Effector memory CD4-positive, alpha-beta T cell (primary cell): ENCODE data around the gene TBC1D9.

Source experiments
- DNase-seq, 3 donors: peaks; one replicate each; pipeline ENCODE4 v3.0.0-alpha.2; 2020
- H3K27ac ChIP-seq: 2 replicates; pipeline ENCODE4 v1.7.0; 2013; ENCODE audit warnings: mild to moderate bottlenecking, low read length, moderate library complexity; ENCODE audit not compliant: insufficient read depth, poor library complexity, severe bottlenecking
- H3K27me3 ChIP-seq: replicated peaks from 2 replicates; pipeline ENCODE4 v1.7.0; 2013; ENCODE audit warnings: mild to moderate bottlenecking, low read length; ENCODE audit not compliant: insufficient read depth, control insufficient read depth, poor library complexity, severe bottlenecking
- H3K36me3 ChIP-seq: 2 replicates; pipeline ENCODE4 v1.7.0; 2013; ENCODE audit warnings: mild to moderate bottlenecking, low read length, moderate library complexity; ENCODE audit not compliant: control insufficient read depth, insufficient read depth
- H3K4me1 ChIP-seq: 2 replicates; pipeline ENCODE4 v1.7.0; 2013; ENCODE audit warnings: low read length, mild to moderate bottlenecking; ENCODE audit not compliant: control insufficient read depth, insufficient read depth, poor library complexity, severe bottlenecking
- H3K4me3 ChIP-seq: 2 replicates; pipeline ENCODE4 v1.7.0; 2013; ENCODE audit warnings: low read length, low read depth, mild to moderate bottlenecking; ENCODE audit not compliant: insufficient read depth, poor library complexity, severe bottlenecking
- H3K9me3 ChIP-seq: 2 replicates; pipeline ENCODE4 v1.7.0; 2013; ENCODE audit warnings: mild to moderate bottlenecking, low read length, moderate library complexity; ENCODE audit not compliant: control insufficient read depth

The TBC1D9 gene

DNA sequence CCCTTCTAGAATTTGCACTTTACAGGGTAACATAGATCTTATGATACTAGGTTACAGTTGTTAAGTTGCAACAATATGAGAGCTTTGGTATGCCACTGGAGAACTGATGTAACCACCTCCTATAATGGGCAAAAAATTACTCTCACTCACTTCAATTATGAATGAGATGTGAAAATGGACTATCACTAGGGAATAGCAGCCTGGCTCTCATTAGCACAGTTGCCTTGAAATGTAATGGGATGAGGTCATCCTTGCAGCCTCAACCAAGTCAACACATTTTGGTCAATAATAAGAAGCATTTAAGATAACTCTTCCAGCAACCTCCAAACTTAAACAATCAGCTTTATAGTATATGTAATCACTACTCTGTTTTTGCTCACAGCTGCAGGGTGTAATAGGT lies 69.4 kb downstream of the TBC1D9 start:
- H3K27me3 ChIP-seq: no peaks in the 10 kb centered on the region
- no peaks in the 10 kb centered on the region for H3K36me3 ChIP-seq
- H3K4me1 ChIP-seq: no peaks in the 10 kb centered on the region
- H3K9me3 ChIP-seq: no peaks in the 10 kb centered on the region
- DNase-seq: no peak
- H3K27ac ChIP-seq: no peak overlapping the region
- H3K4me3 ChIP-seq: no peak overlapping the region

DNA sequence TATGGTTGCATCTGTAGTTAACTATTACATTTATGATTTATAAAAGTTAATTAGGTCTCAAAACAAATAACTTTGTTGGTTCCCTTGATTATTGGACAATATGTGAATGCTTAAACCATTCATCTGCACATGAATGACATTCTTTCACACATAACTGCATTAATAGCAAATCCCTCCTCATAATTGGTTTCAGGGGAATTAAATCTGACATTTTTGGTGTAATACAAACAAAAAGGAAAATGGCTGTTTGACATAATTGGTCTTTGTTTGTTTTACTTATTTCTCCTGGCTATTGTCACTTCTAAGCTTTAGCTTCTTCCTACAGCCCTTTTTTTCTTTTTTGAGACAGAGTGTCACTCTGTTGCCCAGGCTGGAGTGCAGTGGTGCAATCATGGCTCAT lies 71.9 kb downstream of the TBC1D9 start:
- Histone ChIP-seq H3K36me3 (no peaks in the 10 kb centered on the region), H3K27me3 (no peaks in the 10 kb centered on the region), H3K4me3 (no peak overlapping the region), H3K27ac (no peak overlapping the region), H3K9me3 (no peaks in the 10 kb centered on the region), H3K4me1 (no peaks in the 10 kb centered on the region)
- DNase-seq: no peak

DNA sequence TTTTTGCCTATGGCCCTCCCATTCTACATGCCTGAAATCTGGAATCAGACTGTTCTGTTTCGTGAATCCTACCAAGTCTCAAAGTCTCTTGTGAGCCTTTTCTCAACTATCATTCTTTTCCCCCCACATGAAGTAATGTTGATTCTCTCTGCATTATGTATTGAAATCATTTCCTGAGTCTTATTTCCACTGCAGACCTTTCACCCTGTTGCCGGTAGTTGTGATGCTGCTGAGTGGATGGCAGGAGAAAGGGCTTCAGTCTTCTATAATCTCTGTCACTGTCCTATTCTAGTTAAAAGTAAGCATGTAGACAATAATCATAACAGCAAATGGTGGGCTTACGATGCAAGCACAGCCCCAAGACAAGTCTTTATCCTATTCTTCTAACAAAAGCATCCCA lies 75.0 kb downstream of the TBC1D9 start:
- H3K4me3 ChIP-seq: no peak overlapping the region
- no peaks in the 10 kb centered on the region for H3K4me1 ChIP-seq
- DNase-seq: no peak
- H3K36me3 ChIP-seq: no peaks in the 10 kb centered on the region
- no peak overlapping the region for H3K27ac ChIP-seq
- no peaks in the 10 kb centered on the region for H3K9me3 ChIP-seq
- H3K27me3 ChIP-seq: no peaks in the 10 kb centered on the region

DNA sequence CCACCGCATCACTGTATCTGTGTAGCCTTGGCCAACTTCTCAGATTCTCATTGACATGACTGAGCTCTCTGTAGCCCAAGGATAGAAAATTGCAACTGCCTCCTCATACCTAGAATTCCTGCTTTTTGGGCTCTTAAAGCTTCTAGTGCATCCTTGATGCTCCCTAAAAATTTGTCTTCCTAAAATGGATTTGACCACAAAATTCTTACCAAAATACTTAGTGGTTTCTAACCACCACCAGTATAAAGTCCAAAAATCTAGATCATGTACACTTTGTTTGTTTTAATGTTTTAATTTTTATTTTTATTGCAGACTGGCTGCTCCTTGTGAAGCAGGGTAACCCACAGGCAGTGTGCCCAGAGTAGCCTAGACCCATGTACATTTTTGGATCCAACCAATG lies 75.5 kb downstream of the TBC1D9 start:
- H3K27me3 ChIP-seq: no peaks in the 10 kb centered on the region
- no peak overlapping the region for H3K4me3 ChIP-seq
- no peak for DNase-seq
- no peaks in the 10 kb centered on the region for H3K9me3 ChIP-seq
- H3K27ac ChIP-seq: no peak overlapping the region
- H3K4me1 ChIP-seq: no peaks in the 10 kb centered on the region
- H3K36me3 ChIP-seq: no peaks in the 10 kb centered on the region

DNA sequence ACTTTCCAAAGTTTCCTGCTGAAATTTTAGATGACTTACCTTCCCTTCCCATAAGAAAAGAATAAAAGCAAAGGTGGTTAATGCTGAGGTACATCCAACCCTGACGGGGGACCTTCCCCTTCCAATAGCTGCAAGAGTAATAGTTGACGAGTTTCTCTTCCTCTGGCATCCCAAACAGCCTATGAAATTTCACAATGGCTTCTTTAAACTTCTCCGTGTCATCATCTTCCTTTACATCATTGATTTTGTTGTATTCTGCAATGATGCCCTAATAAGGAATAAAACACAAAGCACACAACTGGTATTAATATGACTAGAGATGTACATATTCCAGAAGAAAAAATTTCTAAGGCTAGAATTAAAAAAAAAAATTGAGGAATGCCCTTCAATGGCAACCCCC lies 76.6 kb downstream of the TBC1D9 start:
- no peaks in the 10 kb centered on the region for H3K27me3 ChIP-seq
- H3K9me3 ChIP-seq: no peaks in the 10 kb centered on the region
- H3K36me3 ChIP-seq: no peaks in the 10 kb centered on the region
- DNase-seq: no peak
- H3K4me1 ChIP-seq: no peaks in the 10 kb centered on the region
- no peak overlapping the region for H3K27ac ChIP-seq
- no peak overlapping the region for H3K4me3 ChIP-seq

DNA sequence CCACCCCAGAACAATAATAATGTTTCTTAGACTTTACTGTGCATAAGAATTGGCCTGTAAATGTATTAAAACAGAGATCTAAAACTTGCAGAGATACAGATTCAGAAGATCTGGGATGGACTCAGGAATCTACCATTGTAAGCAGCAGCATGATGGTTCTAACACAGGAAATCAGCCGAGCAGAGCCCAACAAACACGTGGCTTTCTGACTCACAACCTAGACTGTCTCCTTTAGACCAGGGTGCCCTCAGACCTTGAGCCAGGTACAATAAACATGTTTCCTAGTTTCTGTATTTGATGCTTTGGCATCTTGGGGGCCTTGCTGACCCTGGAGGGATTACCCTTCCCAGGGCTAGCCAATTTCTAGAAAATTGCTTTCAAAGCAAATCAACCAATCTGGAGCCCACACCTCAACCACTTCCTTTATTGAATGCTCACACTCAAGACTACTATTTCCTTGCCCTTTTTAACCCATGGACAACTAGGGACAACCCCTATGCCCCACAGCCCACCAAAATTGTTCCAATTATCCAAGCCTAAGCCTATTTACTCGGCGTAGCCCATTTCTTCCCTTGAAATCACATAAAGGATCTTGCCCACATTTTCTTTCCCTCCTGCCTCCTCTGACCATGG lies 80.5 kb downstream of the TBC1D9 start:
- Histone ChIP-seq H3K27ac (no peak overlapping the region), H3K4me3 (no peak overlapping the region), H3K36me3 (no peaks in the 10 kb centered on the region), H3K4me1 (no peaks in the 10 kb centered on the region), H3K27me3 (no peaks in the 10 kb centered on the region), H3K9me3 (no peaks in the 10 kb centered on the region)
- no peak for DNase-seq

DNA sequence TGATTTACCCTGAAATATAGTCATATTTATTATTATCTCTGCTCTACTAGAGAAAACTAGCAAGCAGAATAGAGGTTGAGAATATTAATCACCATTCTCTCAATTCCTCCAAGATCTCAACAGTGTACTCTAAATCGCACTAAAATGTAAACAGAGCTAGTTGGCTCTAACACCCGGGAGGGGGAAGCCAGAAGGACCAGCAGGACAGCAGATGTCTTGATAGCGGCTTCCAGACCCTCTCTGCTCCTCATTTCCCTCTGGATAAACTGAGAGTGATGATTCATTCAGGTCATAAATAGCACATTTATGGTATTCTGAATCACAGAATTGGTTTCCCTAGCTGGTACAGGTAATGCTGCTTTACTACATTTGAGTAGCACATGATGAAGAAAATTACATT lies 82.5 kb downstream of the TBC1D9 start:
- H3K36me3 ChIP-seq: no peaks in the 10 kb centered on the region
- H3K4me3 ChIP-seq: no peak overlapping the region
- DNase-seq: no peak
- H3K9me3 ChIP-seq: no peaks in the 10 kb centered on the region
- no peak overlapping the region for H3K27ac ChIP-seq
- H3K27me3 ChIP-seq: no peaks in the 10 kb centered on the region
- H3K4me1 ChIP-seq: no peaks in the 10 kb centered on the region

DNA sequence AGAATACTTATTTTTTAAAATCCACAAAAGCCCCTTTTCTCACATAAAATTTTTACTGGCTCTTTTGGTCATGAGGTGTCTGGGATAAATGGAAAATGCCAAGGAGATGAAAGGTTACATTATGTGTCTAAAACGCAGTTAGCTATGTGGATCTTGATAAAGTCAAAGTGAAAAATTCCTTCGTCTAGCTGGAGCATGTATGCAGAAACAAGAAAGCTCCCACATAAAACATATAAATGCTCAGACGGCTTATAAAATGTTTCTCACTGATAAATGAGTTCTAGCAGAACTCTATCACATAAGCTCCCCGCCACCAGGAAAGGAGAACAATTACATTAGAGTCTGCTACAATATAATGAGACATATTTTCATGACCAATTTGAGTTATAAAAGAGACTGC lies 83.8 kb downstream of the TBC1D9 start:
- Histone ChIP-seq H3K36me3 (no peaks in the 10 kb centered on the region), H3K4me1 (no peaks in the 10 kb centered on the region)
- DNase-seq: no peak

DNA sequence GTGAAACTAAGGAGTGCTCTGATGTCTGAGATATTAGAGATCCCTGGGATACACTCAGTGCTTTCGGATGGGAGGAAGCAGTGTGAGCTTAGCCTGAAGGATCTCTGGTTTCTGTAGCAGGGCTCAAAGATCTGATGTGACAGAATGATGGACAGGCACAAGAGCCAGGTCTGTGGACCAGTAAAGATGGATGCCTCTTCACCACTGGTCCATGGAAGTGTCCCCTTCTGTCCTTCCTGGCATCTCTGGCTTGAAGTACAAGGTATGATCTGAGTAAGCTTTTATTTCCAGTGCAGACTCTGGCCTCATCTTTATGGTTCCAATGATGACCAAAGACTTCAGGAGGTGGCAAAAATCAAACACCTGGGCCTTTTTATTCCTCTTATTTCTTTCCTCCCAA lies 88.1 kb downstream of the TBC1D9 start:
- Histone ChIP-seq H3K27ac (no peak overlapping the region), H3K4me3 (no peak overlapping the region), H3K27me3 (no peaks in the 10 kb centered on the region), H3K4me1 (no peaks in the 10 kb centered on the region), H3K36me3 (no peaks in the 10 kb centered on the region), H3K9me3 (no peaks in the 10 kb centered on the region)
- DNase-seq: no peak

More for the DNA sequence above, 83.8 kb downstream of the TBC1D9 start:
- no peaks in the 10 kb centered on the region for H3K9me3 ChIP-seq
- no peak overlapping the region for H3K27ac ChIP-seq
- no peak overlapping the region for H3K4me3 ChIP-seq
- no peaks in the 10 kb centered on the region for H3K27me3 ChIP-seq

DNA sequence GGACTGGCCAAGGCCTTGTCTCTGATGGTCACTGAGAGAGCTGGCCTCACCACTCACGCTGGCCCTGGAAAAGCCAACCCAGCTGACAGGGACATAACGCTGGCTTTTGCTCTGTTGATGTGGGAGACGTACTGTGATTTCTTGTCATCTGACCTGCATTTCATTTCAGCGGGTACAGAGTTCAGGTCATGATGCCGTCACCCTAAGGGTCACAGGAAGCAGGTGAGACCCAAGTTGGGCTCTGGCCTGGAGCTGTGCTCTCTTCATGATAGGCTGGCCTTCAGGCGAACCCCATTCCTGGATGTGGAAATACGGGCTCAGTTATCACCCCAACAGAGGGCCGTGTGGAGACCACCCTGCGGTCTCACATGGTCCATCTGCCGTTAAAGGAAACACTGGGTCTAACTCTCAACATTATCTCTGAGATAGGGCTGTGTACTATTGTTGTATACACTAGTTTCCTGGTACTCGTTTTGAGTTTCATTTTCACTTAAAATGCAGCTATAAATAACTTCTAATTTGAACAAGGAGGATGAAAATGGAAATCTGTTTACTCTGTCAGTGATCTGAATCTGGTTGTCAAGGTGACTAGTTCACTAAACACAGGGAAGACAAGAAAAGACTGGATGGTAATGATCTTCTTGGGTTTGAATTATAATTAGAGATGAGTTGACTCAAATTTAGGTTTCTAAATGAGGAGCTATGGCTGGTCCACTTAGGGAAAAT lies 89.1 kb downstream of the TBC1D9 start:
- no peaks in the 10 kb centered on the region for H3K4me1 ChIP-seq
- no peak for DNase-seq
- H3K9me3 ChIP-seq: no peaks in the 10 kb centered on the region
- H3K27ac ChIP-seq: no peak overlapping the region
- no peaks in the 10 kb centered on the region for H3K27me3 ChIP-seq
- H3K4me3 ChIP-seq: no peak overlapping the region
- H3K36me3 ChIP-seq: no peaks in the 10 kb centered on the region
